ENCODE data around the gene TRPV4.

TRPV4 gene

DNA sequence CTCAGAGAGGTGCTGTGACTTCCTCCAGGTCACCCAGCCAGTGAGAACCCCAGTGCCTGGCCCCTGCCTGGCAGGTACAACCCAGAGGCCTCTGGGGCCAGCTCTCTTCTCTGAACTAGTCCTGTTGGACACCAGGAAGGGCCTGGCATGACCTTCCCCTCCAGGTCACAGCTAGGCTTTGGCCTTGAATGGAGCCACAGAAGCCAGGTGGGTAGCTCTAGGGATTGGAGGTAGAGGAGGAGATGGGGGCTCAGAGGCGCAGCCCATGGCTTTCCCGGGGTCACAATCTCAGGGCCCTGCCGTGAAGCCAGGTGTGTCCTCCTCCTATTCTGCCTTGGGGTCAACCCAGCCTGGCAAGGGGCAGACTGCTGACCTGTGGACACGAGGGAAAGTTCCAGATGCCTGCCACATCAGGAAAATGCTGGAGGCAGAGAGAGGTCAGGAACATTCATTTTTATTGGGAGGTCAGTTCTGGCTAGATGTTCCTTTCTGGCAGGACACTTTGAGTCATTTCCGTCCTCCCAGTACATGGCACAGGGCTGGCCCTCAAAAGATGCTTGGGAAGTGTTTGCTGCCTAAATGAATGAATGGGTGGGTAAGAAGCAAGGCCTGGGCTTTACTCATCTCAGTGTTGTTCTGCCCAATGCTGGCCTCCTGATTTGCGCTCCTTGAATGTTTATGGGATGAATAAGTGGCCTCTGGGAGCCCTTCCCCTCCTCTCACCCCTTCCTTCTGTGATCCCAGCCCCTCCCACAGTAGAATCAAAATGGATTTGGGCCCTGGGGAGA, 94.1 kb downstream of the TRPV4 start:
- no peak for DNase-seq

- no peak for DNase-seq
These were observed 95.0 kb downstream of the TRPV4 start for GRCh38 chr12:109738209-109738608.

GRCh38 chr12:109737631-109738030, 95.6 kb downstream of the TRPV4 start:
- DNase-seq: no peak

DNA sequence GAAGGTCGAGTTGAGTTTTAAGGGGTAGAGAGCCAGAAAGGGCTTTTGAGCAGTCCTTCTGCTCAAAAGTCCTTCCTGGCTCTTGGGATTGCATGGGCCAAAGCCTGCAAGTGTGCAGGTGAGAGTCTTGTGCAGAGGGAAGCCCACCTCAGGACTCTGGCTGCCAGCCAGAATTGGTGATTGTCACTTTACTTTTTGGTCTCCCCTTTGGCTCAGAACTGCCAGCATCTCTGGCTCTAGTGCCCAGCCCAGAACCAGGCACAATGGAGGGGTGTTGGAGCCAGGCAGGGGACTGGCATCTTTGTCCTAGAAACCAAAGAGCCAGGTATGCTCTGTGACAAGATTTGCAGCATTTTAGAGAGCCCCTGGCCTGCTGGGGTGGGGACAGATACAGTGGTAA, 96.1 kb downstream of the TRPV4 start:
- no peak for DNase-seq

GRCh38 chr12:109736552-109737108, 96.6 kb downstream of the TRPV4 start:
- DNase-seq: peak; percentile 40

DNA sequence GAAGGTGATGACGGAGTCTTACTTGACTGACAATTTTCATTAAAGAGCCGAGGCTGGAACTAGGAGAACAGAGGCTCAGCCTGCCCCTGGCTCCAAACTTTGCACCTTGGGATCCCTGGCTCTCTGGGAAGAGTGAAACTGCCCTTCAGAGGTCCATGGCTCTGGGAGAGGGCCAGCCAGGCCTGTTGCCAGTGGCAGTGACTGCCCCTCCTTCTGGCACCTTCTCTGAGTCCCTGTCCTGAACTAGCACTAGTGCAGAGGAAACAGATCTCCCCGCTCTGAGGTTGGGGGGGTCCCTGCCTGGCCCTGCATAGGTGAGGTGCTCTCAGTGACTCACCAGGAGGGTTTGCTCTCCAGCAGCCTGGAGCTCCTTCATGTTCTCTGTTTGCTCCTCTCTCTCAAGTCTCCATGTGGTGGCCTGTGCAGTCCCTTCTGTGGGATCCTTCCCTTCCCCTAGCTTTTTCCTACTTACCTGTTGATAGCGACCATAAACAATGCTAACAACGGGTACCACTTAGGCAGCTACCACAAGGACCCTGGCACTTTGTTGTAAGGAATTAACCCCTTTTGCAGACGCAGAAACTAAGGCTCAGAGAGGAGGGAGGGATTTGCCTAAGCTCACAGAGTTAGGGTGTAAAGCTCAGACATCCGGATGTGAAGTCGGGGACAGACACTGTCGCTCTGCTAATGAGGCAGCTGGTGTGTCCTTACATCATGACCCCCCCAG, 97.2 kb downstream of the TRPV4 start:
- no peak for DNase-seq

DNA sequence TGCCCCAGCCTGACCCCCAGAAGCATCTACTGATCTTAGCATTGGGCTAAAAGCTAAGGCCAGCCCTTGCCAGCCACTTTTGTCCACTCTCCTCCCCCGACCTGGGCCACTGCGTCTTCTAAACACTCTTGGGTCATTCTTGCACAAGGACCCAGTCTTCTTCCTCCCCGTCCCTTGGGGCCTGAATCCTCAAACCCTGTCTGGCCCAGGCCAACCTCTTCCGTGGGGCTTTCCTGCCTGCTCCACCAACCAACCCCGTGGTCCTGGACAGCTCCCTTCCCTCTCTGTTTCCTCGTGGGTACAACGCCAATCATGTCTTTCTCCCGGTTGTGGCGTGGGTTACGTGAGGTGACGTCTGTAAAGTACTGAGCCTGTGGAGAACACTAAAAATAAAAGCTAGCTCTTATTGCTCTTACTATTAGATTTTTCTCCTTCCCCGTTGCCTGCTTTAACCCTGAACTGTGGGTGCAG, 98.1 kb downstream of the TRPV4 start:
- no peak for DNase-seq

GRCh38 chr12:109734219-109735000, 98.8 kb downstream of the TRPV4 start:
- DNase-seq: no peak
